PC-9 (cell line): Measurements from ENCODE around the gene YARS2.

Experiments used
- EZH2 ChIP-seq: fragments of 200-600 bp; sonication (generic); IDR thresholded peaks from 2 replicates; pipeline ENCODE4 v1.8.0; 2017; ENCODE audit warnings: antibody characterized with exemption, low read depth
- TF ChIP-seq, protein P1 (sequence below): fragments of 200-600 bp; sonication (generic); conservative IDR thresholded peaks from 2 replicates; pipeline ENCODE4 v1.6.1; 2017; ENCODE audit warnings: mixed run types, antibody characterized with exemption, mild to moderate bottlenecking, moderate library complexity

DNA sequence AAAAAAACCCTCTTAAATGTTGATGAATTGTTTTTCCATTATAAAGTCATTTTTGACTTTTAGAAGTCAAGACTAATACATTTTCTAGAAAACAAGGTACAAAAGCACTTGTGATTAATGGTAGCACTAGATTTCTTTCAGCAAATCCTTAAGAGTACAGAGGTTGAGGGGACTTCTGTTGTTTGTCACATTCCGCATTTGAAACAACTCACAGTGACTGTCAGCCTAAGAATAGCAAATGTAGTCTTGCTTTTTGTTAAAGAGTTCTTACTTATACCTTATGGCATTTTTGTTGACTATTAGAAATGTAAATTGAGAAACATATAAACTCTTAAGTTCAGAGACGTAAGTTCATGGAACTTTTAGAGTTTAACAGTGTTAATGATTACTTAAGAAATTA is 16.4 kb downstream of the YARS2 start:
- TF ChIP-seq EZH2: no peak
- TF ChIP-seq, protein P1, sequence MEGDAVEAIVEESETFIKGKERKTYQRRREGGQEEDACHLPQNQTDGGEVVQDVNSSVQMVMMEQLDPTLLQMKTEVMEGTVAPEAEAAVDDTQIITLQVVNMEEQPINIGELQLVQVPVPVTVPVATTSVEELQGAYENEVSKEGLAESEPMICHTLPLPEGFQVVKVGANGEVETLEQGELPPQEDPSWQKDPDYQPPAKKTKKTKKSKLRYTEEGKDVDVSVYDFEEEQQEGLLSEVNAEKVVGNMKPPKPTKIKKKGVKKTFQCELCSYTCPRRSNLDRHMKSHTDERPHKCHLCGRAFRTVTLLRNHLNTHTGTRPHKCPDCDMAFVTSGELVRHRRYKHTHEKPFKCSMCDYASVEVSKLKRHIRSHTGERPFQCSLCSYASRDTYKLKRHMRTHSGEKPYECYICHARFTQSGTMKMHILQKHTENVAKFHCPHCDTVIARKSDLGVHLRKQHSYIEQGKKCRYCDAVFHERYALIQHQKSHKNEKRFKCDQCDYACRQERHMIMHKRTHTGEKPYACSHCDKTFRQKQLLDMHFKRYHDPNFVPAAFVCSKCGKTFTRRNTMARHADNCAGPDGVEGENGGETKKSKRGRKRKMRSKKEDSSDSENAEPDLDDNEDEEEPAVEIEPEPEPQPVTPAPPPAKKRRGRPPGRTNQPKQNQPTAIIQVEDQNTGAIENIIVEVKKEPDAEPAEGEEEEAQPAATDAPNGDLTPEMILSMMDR: no peak
